HG03439 (cell line): ENCODE measurements around the gene BHLHE40.

Experiments
- ATAC-seq: cut with Tn5 transposase; IDR thresholded peaks from one replicate; pipeline ENCODE4 v1.9.1; 2021; ENCODE audit warnings: mild to moderate bottlenecking, moderate library complexity; ENCODE audit not compliant: unreplicated experiment

BHLHE40 gene

DNA sequence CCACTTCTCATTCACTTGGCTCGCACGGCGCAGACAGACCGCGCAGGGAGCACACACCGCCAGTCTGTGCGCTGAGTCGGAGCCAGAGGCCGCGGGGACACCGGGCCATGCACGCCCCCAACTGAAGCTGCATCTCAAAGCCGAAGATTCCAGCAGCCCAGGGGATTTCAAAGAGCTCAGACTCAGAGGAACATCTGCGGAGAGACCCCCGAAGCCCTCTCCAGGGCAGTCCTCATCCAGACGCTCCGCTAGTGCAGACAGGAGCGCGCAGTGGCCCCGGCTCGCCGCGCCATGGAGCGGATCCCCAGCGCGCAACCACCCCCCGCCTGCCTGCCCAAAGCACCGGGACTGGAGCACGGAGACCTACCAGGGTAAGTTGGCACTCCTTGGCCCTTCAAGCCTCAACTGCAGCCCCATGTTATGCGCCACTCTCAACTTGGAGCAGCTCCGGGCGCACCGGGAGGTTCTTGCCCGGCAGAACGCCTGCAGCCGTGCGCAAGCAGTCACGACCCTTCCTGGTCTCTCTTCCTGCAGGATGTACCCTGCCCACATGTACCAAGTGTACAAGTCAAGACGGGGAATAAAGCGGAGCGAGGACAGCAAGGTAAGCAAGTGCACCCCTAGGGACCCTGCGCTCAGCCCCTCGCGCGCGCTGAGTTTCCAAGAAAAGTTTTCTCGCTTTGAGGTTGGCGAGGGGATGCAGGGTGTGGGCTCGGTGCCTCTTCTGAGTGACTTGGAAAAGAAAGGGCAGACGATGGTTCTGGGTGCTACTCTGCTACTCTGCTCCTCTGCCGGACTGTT is at the start of gene BHLHE40:
Gene BHLHE40 (plus strand): TSS at position 10 of the 801 bp plus-strand sequence. CDS start 282 bp downstream, at position 292.
- ATAC-seq, result peak; percentile 0

DNA sequence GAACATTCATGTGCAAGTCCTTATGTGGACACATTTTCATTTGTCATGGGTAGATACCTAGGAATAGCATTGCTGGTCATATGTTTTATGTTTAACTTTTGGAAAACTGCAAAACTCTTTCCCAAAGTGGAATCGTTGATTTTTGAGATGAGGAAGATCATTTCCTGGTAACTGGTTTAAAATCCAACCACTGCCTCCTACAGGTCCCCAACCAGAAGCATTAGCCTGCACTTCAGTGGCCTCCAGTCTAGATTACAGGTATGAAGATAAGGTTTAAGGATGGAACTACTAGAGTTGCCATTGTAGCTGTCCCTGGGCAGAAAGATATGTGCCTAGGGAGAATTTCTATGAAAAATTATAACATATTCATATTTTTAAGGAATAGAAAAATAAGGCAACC is 48.7 kb upstream of the BHLHE40 start:
- ATAC-seq, result no peak

DNA sequence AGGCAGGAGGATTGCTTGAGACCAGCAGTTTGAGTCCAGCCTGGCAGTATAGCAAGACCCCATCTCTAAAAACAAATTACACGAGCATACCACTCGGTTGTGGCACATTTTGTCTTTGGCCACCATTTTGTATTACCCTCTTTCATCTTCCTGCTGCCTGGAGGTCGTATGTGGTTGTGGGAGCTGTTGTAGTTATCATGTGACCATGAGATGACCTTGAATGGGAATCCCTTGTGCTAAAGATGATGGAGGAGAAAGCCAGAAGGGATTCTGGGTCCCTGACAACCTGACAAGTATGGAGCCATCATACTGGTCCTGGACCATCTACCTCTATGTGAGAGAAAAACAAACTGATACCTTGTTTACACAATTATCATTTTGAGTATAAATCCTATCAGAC is 45.2 kb upstream of the BHLHE40 start:
- ATAC-seq, result no peak

DNA sequence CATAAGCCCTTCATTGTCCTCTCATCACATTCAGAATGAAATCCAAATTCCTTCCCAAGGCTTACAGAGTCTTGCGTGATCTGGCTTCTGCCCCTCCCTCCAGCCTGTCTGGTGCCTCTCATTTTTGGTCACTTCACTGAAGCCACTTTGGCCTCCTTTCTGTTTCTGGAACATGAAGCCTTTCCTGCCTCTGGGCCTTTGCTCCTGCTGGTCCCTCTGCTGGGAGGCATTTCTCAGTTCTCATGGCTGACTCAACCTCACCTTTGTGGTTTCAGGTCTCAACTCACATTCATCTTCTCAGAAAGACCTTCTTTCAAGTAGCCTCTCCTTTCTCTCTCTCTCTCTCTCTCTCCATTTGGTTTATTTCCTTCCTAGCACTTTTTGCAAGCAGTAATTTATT is 43.9 kb upstream of the BHLHE40 start:
- no peak for ATAC-seq

DNA sequence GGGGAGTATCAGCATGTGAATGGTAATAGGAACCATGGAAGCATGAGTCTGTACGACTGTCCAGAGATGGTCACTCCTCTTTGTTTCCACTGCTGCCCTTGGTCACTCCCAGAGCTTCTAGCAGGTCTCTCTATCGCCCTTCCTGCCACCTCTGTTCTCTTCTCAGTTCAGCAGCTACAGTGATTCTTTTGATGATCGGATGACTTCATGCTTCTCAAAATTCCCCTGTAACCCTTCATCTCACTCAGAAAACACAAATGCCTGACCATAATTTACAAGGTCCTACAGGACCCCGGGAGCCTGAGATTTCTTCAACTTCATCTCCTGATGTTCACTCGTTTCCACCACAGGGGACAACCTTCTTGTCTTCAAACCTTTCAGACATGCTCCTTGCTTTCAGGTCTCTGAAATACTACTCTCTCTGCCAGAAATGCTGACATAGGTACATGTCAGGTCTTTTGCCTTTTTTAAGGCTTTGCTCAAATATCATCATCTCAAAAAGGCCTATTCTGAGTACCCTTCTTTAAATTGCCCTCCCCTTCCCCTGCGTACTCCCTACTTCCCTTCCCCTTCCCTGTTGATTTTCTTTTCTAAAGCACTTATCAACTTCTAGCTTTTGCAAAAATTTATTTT is 42.1 kb upstream of the BHLHE40 start:
- ATAC-seq, result no peak

DNA sequence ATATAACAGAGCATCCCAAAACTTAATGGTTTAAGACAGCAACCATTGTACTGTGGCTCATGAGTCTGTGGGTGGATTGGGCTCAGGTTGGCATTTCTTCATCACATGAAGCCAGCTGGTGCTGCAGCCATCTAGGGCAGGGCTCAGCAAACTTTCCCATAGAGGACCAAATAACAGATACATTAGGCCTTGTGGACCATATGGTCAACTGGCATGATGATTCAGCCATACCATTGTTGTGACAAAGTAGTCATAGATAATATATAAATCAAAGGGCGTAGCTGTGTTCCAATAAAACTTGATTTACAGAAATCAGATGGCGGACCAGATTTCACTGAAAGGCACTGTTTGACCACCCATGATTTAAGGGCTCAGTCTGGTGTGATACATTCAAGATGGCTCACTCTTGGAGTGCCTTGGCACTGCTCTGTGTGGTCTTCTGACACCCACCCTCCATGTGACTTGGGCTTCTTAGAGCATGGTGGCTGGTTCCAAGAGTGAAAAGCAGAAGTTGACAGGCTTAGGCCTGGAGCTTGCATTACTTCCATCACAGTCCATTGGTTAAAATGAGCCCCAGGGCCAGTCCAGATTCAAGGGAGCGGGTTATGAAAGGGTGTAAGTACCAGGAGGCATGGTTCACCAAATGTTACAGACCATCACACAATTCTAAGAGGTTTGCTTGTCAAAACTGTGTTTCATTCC is 40.8 kb upstream of the BHLHE40 start:
- no peak for ATAC-seq

DNA sequence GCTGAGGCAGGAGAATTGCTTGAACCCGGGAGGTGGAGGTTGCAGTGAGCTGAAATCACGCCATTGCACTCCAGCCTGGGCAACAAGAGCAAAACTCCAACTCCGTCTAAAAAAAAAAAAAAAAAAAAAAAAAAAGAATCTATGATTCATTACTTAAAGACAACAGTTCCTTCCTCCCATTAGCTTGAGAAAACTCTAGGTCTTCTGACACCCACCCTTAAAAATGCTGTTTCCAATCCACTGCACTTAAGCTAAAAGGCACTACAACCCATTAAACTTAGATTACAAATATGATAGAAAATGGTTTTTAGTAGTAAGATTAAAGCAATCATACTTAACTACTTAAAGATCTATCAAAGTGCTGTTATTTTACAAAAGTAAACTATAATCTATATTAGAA is 40.0 kb upstream of the BHLHE40 start:
- ATAC-seq, result no peak

DNA sequence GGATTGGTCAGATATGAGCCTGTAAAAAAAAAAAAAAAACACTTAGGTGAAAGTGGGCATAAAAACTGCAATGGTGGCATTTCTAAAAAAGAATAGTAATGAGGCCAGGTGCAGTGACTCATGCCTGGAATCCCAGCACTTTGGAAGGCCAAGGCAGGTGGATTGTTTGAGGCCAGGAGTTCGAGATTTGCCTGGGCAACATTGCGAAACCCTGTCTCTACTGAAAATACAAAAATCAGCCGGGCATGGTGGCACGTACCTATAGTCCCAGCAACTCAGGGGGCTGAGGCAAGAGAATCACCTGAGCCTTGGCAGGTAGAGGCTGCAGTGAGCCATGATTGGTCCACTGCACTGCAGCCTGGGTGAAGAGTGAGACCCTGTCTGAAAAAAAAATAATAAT is 38.3 kb upstream of the BHLHE40 start:
- no peak for ATAC-seq

DNA sequence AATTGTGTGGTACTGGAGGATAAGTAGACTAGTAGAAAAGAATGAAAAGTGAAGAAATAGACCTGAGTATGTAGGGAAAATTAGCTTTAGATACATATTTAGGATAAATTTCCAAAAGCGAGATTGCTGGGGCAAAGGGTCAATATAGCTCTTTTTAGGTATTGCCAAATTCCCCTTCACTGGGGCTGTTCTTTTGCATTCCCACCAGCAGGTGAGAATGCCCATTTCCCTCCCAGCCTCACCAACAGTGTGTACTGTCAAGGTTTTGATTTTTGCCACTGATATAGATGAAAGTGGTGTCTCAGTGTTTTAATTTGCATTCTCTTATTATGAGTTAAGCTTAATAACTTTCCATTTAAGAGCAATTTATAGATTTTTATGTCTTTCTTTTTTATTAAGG is 35.7 kb upstream of the BHLHE40 start:
- no peak for ATAC-seq

DNA sequence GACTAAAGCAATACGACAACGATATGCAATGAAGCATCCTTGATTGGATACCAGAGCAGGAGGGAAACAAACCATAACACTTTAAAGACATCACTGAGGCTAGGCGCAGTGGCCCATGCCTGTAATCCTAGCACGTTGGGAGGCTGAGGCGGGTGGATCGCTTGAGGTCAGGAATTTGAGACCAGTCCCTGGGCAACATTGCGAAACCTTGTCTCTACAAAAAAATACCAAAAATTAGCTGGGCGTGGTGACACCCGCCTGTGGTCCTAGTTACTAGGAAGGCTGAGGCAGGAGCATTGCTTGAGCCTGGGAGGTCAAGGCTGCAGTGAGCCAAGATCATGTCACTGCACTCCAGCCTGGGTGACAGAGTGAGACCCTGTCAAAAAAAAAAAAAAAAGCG is 33.9 kb upstream of the BHLHE40 start:
- no peak for ATAC-seq

DNA sequence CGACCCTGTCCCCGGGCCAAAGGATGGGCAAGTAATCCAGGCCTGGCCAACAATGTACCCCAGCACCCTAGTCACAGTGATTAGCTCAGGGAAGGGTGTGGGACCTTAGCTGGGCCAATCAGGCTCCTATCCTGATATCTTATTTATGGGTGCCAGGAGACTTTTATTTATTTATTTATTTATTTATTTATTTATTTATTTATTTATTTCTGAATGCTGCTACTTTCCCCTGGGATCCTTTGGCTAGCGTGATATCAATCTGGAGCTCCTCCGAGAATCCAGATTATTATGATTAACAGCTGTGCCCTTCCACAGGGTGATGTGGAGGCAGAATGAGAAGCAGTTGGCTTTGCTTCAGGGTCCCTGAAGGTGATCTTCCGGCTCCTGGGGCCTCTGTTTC is 32.2 kb upstream of the BHLHE40 start:
- ATAC-seq, result no peak

DNA sequence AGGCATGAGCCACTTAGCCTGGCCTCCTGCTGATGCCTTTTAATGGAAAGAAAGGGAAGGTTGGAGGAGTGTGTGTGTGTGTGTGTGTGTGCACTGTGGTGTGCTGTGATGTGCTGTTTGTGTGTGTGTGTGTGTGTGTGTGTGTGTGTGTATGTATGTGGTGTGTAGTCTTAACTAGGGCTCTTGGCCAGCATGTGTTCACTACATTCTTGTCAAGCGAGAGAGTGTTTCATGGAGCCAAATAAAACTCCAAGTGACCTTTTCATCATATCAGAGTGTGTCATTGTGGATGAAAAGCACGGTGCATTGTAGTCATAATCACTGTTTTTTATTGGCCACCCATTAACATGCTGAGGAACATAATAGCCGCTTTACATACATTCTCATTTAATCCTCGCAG is 30.8 kb upstream of the BHLHE40 start:
- no peak for ATAC-seq

DNA sequence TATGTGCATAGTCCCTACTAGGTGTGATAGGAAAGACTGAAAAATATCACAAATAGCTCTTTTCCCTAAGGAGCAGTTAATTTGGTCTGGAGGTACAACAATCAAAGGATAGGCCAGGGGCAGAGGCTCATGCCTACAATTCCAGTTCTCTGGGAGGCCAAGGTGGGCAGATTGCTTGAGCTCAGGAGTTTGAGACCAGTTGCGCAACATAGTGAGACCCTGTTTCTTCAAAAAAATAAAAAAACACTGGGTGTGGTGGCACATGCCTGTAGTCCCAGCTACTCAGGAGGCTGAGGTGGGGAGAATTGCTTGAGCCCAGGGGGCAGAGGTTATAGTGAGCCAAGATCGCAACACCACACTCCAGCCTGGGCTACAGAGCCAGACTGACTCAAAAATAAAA is 30.2 kb upstream of the BHLHE40 start:
- ATAC-seq, result no peak

DNA sequence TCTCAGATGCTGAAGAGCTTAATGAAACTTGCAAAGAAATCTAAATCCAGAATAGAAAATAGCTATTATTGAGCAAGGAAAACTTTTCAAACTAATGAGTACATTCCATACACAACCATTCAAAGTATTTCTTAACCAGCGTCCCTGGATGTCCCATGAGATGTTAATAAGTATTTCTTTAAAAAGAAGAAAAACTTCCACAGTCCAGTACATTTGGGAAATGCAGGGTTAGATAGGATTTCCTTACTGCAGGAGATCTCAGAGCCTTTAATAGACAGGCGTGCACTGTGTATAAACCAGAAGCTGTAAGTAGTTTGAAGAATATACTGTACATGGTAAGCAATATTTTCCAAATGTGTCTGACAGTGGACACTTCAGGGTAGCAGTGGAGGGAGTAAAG is 29.6 kb upstream of the BHLHE40 start:
- no peak for ATAC-seq

DNA sequence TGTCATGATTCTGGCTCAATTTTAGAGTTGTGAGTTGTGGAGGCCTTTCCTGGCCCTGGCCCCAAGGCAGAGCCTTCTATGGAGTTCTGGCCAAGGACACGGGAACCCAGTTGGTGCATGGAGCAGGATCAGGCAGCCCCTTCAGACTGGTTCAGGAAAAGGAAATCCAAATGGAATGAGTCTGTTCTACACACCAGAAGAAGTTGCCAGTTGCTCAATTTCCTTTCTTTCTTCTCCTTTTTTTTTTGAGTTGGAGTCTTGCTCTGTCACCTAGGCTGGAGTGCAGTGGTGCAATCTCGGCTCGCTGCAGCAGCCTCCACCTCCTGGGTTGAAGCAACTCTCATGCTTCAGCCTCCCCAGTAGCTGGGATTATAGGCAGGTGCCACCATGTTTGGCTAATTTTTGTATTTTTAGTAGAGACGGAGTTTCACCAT is 28.9 kb upstream of the BHLHE40 start:
- no peak for ATAC-seq

DNA sequence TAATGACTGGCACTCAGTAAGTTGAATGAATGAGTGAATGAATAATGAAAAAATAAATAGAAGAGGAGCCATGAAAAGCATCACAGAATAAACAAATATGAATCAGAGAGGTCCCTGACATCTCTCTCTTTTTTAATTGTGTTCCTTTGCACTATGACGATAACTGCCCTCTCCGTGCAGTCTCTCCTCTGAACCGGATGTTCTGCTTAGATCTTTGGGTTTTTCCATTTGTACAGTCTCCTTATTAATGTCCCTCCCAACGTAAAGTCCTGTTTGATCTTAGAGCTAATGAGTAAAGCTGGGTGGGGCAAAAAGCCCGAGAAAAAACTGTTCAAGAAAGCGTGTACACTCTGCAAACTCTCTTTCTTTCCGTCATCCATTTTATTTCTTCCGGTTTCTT is 28.3 kb upstream of the BHLHE40 start:
- ATAC-seq, result no peak

DNA sequence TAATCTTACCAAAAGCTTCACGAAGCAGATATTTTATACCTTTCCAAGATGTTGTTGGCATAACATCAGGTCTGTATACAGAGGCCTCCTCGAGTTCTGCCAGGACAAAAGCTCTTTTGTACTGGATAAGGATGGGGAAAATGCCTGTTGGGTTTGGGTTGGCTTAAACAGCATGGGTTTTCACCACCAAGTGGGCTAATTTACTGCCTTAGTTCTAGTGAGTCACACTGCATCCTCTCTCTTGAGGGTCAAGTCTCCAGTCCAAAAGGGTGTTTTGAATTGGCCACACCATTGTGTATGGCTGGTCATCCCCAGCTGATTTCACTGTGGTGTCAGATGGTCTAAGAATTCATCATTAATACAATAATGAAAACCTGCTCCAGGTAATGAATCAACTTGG is 26.1 kb upstream of the BHLHE40 start:
- no peak for ATAC-seq

DNA sequence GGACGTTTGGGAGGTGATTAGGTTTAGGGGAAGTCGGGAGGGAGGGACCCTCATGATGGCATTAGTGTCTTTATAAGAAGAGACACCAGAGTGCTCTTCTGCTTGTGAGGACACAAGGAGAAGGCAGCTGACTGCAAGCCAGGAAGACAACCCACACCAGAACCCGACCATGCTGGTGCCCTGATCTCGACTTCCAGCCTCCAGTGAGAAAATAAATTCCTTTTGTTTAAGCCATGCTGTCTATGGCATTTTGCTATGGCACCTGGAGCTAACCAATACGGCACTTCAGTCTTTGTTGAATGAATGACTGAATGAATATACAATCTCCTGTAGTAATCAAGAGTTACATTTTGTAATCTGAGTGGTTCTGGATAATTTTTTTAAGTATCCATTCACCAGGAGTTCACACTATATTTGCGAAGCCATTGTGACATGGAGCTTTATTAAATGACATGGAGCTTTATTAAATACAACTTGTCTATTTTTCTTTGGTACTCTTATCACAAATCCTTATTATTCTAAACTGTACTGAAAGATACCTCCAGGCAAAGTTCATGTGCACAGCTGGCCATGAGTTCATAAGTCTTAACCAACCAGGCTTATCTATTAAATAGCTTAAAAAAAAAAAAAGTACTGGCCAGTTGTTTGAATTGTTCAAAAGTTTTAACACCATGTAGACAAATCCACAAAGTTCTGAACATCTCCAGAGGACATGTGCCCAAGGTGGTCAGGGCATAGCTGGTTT is 24.8 kb upstream of the BHLHE40 start:
- no peak for ATAC-seq

DNA sequence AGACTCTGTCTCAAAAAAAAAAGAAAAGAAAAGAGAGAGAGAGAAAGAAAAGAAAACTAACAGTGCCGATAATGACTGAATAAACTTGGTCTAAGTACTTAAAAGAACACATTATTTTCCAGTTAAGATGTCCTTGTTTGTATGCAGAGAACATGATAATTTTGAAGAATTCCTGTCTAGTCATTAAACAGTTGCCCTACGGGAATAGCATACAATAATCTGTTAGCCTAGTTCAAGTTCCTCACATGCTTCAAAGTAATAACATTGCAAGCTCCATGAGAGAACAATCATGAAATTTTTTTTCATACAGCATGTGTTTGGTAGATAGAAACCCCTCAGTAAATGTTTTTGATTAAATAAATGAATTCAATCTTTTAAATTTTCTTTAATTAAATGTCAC is 23.1 kb upstream of the BHLHE40 start:
- ATAC-seq, result no peak

DNA sequence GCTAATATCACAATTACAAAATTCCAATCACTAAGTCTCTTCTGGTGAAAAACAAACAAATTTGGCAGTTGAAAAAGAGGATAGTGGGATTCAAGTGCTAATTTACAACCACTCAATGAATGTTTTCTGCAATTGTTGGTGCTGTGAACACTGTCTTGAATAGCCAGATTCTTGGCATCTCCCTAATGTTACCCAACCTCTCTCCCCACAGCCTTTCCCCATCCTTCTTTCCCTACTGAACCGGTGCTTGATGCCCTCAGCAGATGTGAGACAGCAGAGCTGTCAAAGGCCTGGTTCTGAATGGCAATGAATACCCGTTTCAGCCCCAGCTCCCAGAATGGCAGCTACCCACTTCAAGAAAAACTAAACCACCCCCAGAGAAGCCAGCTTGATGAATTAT is 22.5 kb upstream of the BHLHE40 start:
- no peak for ATAC-seq

DNA sequence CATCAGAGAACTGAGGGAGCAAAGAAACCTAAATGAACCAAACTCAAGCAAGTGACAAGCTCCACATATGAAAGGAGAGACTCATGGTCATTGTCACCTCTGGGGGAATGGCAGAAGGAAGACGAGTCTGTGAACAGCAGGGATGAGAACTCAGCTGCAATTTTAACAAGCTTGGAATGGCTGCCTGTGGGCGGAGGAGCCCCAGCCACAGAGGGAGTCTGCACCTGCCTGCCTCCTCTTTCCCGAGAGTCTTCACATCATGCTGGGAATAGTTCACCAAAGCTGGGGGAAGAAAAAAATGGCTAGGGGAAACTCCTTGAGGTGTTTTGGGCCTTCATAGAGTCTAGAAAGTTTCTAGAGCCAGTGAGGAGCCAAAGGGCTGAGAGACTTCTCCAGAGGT is 21.3 kb upstream of the BHLHE40 start:
- no peak for ATAC-seq
